Measurements from ENCODE around the gene CREBRF.
"Not testable (repeated sequence)": the region's sequence is repeated elsewhere in the genome, so short reads cannot be mapped to it uniquely, and the experiment has no call there.

CREBRF gene

GRCh38 chr5:173153842-173154241 is 97.7 kb downstream of the CREBRF start:
- H3K4me1 ChIP-seq (ENCODE audit: control insufficient read depth, insufficient read depth, low read length), result no peaks in the 10 kb centered on the region
- H3K27ac ChIP-seq (ENCODE audit: low read depth, low read length), result no peak overlapping the region
- peaks cover 13% of the 10 kb centered on the region for H3K36me3 ChIP-seq (ENCODE audit: control insufficient read depth, insufficient read depth, low read length)

GRCh38 chr5:173154619-173155018 is 98.5 kb downstream of the CREBRF start:
- not testable (repeated sequence) for H3K4me3 ChIP-seq (ENCODE audit: low read depth, low read length); H3K4me1 ChIP-seq (ENCODE audit: control insufficient read depth, insufficient read depth, low read length); H3K27ac ChIP-seq (ENCODE audit: low read depth, low read length); H3K9ac ChIP-seq (ENCODE audit: low read depth, low read length); H3K27me3 ChIP-seq (ENCODE audit: control insufficient read depth, insufficient read depth, low read length); H3K9me3 ChIP-seq (ENCODE audit: control insufficient read depth, insufficient read depth, low read length)
- peaks cover 16% of the 10 kb centered on the region for H3K36me3 ChIP-seq (ENCODE audit: control insufficient read depth, insufficient read depth, low read length)

More at GRCh38 chr5:173153842-173154241, 97.7 kb downstream of the CREBRF start:
- Histone ChIP-seq H3K27me3 (ENCODE audit: control insufficient read depth, insufficient read depth, low read length) (no peaks in the 10 kb centered on the region), H3K9me3 (ENCODE audit: control insufficient read depth, insufficient read depth, low read length) (no peaks in the 10 kb centered on the region), H3K4me3 (ENCODE audit: low read depth, low read length) (no peak overlapping the region), H3K9ac (ENCODE audit: low read depth, low read length) (no peak overlapping the region)

- no peak overlapping the region for H3K4me3 ChIP-seq (ENCODE audit: low read depth, low read length)
- no peak overlapping the region for H3K9ac ChIP-seq (ENCODE audit: low read depth, low read length)
- peaks cover 25% of the 10 kb centered on the region for H3K36me3 ChIP-seq (ENCODE audit: control insufficient read depth, insufficient read depth, low read length)
- H3K4me1 ChIP-seq (ENCODE audit: control insufficient read depth, insufficient read depth, low read length), result no peaks in the 10 kb centered on the region
- H3K9me3 ChIP-seq (ENCODE audit: control insufficient read depth, insufficient read depth, low read length), result no peaks in the 10 kb centered on the region
- H3K27ac ChIP-seq (ENCODE audit: low read depth, low read length), result no peak overlapping the region
- H3K27me3 ChIP-seq (ENCODE audit: control insufficient read depth, insufficient read depth, low read length), result no peaks in the 10 kb centered on the region
Measured at GRCh38 chr5:173155912-173156311, 99.8 kb downstream of the CREBRF start.

GRCh38 chr5:173158366-173158765 is 102.2 kb downstream of the CREBRF start:
- Histone ChIP-seq H3K4me3 (ENCODE audit: low read depth, low read length) (no peak overlapping the region), H3K4me1 (ENCODE audit: control insufficient read depth, insufficient read depth, low read length) (no peaks in the 10 kb centered on the region), H3K9ac (ENCODE audit: low read depth, low read length) (no peak overlapping the region), H3K27me3 (ENCODE audit: control insufficient read depth, insufficient read depth, low read length) (no peaks in the 10 kb centered on the region), H3K36me3 (ENCODE audit: control insufficient read depth, insufficient read depth, low read length) (peaks cover 34% of the 10 kb centered on the region), H3K27ac (ENCODE audit: low read depth, low read length) (no peak overlapping the region), H3K9me3 (ENCODE audit: control insufficient read depth, insufficient read depth, low read length) (no peaks in the 10 kb centered on the region)

- H3K4me3 ChIP-seq (ENCODE audit: low read depth, low read length), result no peak overlapping the region
- H3K9me3 ChIP-seq (ENCODE audit: control insufficient read depth, insufficient read depth, low read length), result no peaks in the 10 kb centered on the region
- H3K9ac ChIP-seq (ENCODE audit: low read depth, low read length), result no peak overlapping the region
- peaks cover 35% of the 10 kb centered on the region for H3K36me3 ChIP-seq (ENCODE audit: control insufficient read depth, insufficient read depth, low read length)
- H3K27ac ChIP-seq (ENCODE audit: low read depth, low read length), result no peak overlapping the region
- no peaks in the 10 kb centered on the region for H3K4me1 ChIP-seq (ENCODE audit: control insufficient read depth, insufficient read depth, low read length)
- no peaks in the 10 kb centered on the region for H3K27me3 ChIP-seq (ENCODE audit: control insufficient read depth, insufficient read depth, low read length)
Measured at GRCh38 chr5:173159256-173159655, 103.1 kb downstream of the CREBRF start.

- Histone ChIP-seq H3K27ac (ENCODE audit: low read depth, low read length) (no peak overlapping the region), H3K9me3 (ENCODE audit: control insufficient read depth, insufficient read depth, low read length) (no peaks in the 10 kb centered on the region), H3K4me1 (ENCODE audit: control insufficient read depth, insufficient read depth, low read length) (no peaks in the 10 kb centered on the region), H3K36me3 (ENCODE audit: control insufficient read depth, insufficient read depth, low read length) (peaks cover 28% of the 10 kb centered on the region), H3K9ac (ENCODE audit: low read depth, low read length) (no peak overlapping the region), H3K4me3 (ENCODE audit: low read depth, low read length) (no peak overlapping the region), H3K27me3 (ENCODE audit: control insufficient read depth, insufficient read depth, low read length) (no peaks in the 10 kb centered on the region)
Measured at GRCh38 chr5:173161148-173161547, 105.0 kb downstream of the CREBRF start.

GRCh38 chr5:173163219-173163618 is 107.1 kb downstream of the CREBRF start:
- Histone ChIP-seq H3K27ac (ENCODE audit: low read depth, low read length) (no peak overlapping the region), H3K4me1 (ENCODE audit: control insufficient read depth, insufficient read depth, low read length) (no peaks in the 10 kb centered on the region), H3K9me3 (ENCODE audit: control insufficient read depth, insufficient read depth, low read length) (no peaks in the 10 kb centered on the region), H3K36me3 (ENCODE audit: control insufficient read depth, insufficient read depth, low read length) (peaks cover 28% of the 10 kb centered on the region), H3K4me3 (ENCODE audit: low read depth, low read length) (no peak overlapping the region), H3K9ac (ENCODE audit: low read depth, low read length) (no peak overlapping the region), H3K27me3 (ENCODE audit: control insufficient read depth, insufficient read depth, low read length) (no peaks in the 10 kb centered on the region)

GRCh38 chr5:173165177-173166016 is 109.2 kb downstream of the CREBRF start:
- Histone ChIP-seq H3K27ac (ENCODE audit: low read depth, low read length) (no peak overlapping the region), H3K9me3 (ENCODE audit: control insufficient read depth, insufficient read depth, low read length) (no peaks in the 10 kb centered on the region), H3K36me3 (ENCODE audit: control insufficient read depth, insufficient read depth, low read length) (peaks cover 18% of the 10 kb centered on the region), H3K4me3 (ENCODE audit: low read depth, low read length) (no peak overlapping the region), H3K9ac (ENCODE audit: low read depth, low read length) (no peak overlapping the region), H3K27me3 (ENCODE audit: control insufficient read depth, insufficient read depth, low read length) (no peaks in the 10 kb centered on the region), H3K4me1 (ENCODE audit: control insufficient read depth, insufficient read depth, low read length) (no peaks in the 10 kb centered on the region)

- H3K36me3 ChIP-seq (ENCODE audit: control insufficient read depth, insufficient read depth, low read length), result no peaks in the 10 kb centered on the region
- no peak overlapping the region for H3K9ac ChIP-seq (ENCODE audit: low read depth, low read length)
- H3K9me3 ChIP-seq (ENCODE audit: control insufficient read depth, insufficient read depth, low read length), result no peaks in the 10 kb centered on the region
- no peak overlapping the region for H3K4me3 ChIP-seq (ENCODE audit: low read depth, low read length)
- H3K4me1 ChIP-seq (ENCODE audit: control insufficient read depth, insufficient read depth, low read length), result peaks cover 6% of the 10 kb centered on the region
- no peaks in the 10 kb centered on the region for H3K27me3 ChIP-seq (ENCODE audit: control insufficient read depth, insufficient read depth, low read length)
- no peak overlapping the region for H3K27ac ChIP-seq (ENCODE audit: low read depth, low read length)
Measured at GRCh38 chr5:173172166-173172565, 116.0 kb downstream of the CREBRF start.

- H3K27ac ChIP-seq (ENCODE audit: low read depth, low read length), result no peak overlapping the region
- H3K36me3 ChIP-seq (ENCODE audit: control insufficient read depth, insufficient read depth, low read length), result no peaks in the 10 kb centered on the region
- H3K9me3 ChIP-seq (ENCODE audit: control insufficient read depth, insufficient read depth, low read length), result no peaks in the 10 kb centered on the region
- H3K4me1 ChIP-seq (ENCODE audit: control insufficient read depth, insufficient read depth, low read length), result peaks cover 6% of the 10 kb centered on the region
- H3K4me3 ChIP-seq (ENCODE audit: low read depth, low read length), result no peak overlapping the region
- H3K9ac ChIP-seq (ENCODE audit: low read depth, low read length), result no peak overlapping the region
- H3K27me3 ChIP-seq (ENCODE audit: control insufficient read depth, insufficient read depth, low read length), result no peaks in the 10 kb centered on the region
Measured at GRCh38 chr5:173175523-173175922, 119.4 kb downstream of the CREBRF start.

GRCh38 chr5:173178369-173178910 is 122.3 kb downstream of the CREBRF start:
- H3K27me3 ChIP-seq (ENCODE audit: control insufficient read depth, insufficient read depth, low read length), result no peaks in the 10 kb centered on the region
- H3K4me3 ChIP-seq (ENCODE audit: low read depth, low read length), result no peak overlapping the region
- no peak overlapping the region for H3K9ac ChIP-seq (ENCODE audit: low read depth, low read length)
- no peaks in the 10 kb centered on the region for H3K9me3 ChIP-seq (ENCODE audit: control insufficient read depth, insufficient read depth, low read length)
- H3K36me3 ChIP-seq (ENCODE audit: control insufficient read depth, insufficient read depth, low read length), result no peaks in the 10 kb centered on the region
- no peak overlapping the region for H3K27ac ChIP-seq (ENCODE audit: low read depth, low read length)
- H3K4me1 ChIP-seq (ENCODE audit: control insufficient read depth, insufficient read depth, low read length), result peaks cover 6% of the 10 kb centered on the region

All from HUES48 (cell line).